ENCODE results near the gene S100B. TPM values are rescaled to one million over a fixed set of nuclear protein-coding genes. Genes with fewer than 3 reads are reported as not detected.

The S100B gene
- total and polyA plus RNA-seq, 2 of the 13 experiments (the other 11 are each of a cell fraction or from before 2014, with no cell fraction given): not detected

DNA sequence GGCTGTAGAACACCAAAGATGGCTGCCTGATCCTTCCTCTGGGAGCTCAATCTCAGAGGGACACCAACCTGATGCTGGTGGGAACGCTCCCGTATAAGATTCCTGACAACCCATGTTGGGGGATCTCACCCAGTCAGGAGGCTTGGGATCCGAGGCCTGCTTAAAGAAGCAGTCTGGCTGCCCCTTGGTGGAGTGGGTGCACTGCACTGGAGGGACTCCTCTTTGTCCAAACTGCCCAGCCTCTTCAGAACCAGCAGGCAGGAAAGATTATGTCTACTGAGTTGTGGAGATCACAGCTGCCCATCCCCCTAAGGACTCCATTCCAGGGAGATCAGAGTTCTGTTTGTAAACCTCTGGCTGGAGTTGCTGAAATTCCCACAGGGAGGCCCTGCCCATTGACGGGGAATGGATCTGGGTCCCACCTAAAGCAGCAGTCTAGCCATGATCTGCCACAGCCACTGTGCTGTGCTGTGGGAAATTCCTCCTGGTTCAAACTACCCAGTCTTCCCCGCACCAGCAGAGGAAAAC, 23.0 kb downstream of the S100B start (continued):
- no peak for TF ChIP-seq NFYB (CRISPR knock-in tag; IDR thresholded peaks at IDR 0.05)
- no peak for TF ChIP-seq SMAD9 (CRISPR knock-in tag; IDR thresholded peaks at IDR 0.05)
- TF ChIP-seq ZSCAN9 (CRISPR knock-in tag; IDR thresholded peaks at IDR 0.05; ENCODE audit: borderline replicate concordance): no peak
- no peak for TF ChIP-seq ZNF616 (CRISPR knock-in tag; IDR thresholded peaks at IDR 0.05; ENCODE audit: low read depth)
- TF ChIP-seq, protein P1, sequence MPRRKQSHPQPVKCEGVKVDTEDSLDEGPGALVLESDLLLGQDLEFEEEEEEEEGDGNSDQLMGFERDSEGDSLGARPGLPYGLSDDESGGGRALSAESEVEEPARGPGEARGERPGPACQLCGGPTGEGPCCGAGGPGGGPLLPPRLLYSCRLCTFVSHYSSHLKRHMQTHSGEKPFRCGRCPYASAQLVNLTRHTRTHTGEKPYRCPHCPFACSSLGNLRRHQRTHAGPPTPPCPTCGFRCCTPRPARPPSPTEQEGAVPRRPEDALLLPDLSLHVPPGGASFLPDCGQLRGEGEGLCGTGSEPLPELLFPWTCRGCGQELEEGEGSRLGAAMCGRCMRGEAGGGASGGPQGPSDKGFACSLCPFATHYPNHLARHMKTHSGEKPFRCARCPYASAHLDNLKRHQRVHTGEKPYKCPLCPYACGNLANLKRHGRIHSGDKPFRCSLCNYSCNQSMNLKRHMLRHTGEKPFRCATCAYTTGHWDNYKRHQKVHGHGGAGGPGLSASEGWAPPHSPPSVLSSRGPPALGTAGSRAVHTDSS (CRISPR knock-in tag; conservative IDR thresholded peaks at IDR 0.05): no peak
- 0 out of 2 replicates have a peak, but pooled peaks have one; percentile 22 for TF ChIP-seq MTA1 (CRISPR knock-in tag; IDR thresholded peaks at IDR 0.05; ENCODE audit: borderline replicate concordance)
- TF ChIP-seq ZNF34 (CRISPR knock-in tag; IDR thresholded peaks at IDR 0.05; ENCODE audit: borderline replicate concordance): no peak
- TF ChIP-seq NR2C2 (CRISPR knock-in tag; IDR thresholded peaks at IDR 0.05; ENCODE audit: borderline replicate concordance): no peak
- TF ChIP-seq, protein P2, sequence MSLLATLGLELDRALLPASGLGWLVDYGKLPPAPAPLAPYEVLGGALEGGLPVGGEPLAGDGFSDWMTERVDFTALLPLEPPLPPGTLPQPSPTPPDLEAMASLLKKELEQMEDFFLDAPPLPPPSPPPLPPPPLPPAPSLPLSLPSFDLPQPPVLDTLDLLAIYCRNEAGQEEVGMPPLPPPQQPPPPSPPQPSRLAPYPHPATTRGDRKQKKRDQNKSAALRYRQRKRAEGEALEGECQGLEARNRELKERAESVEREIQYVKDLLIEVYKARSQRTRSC (CRISPR knock-in tag; IDR thresholded peaks at IDR 0.05; ENCODE audit: low read depth): no peak
- TF ChIP-seq ZBTB3 (CRISPR knock-in tag; IDR thresholded peaks at IDR 0.05; ENCODE audit: borderline replicate concordance, low read depth): no peak
- no peak for TF ChIP-seq HNRNPK (IDR thresholded peaks at IDR 0.05; ENCODE audit: low read depth, low read length, poor library complexity, severe bottlenecking)
- no peak for TF ChIP-seq RBAK (CRISPR knock-in tag; IDR thresholded peaks at IDR 0.05)
- TF ChIP-seq YY1 (IDR thresholded peaks at IDR 0.05; ENCODE audit: insufficient read depth, insufficient replicate concordance, low read depth, low read length): peak; percentile 51
- TF ChIP-seq, protein P3, sequence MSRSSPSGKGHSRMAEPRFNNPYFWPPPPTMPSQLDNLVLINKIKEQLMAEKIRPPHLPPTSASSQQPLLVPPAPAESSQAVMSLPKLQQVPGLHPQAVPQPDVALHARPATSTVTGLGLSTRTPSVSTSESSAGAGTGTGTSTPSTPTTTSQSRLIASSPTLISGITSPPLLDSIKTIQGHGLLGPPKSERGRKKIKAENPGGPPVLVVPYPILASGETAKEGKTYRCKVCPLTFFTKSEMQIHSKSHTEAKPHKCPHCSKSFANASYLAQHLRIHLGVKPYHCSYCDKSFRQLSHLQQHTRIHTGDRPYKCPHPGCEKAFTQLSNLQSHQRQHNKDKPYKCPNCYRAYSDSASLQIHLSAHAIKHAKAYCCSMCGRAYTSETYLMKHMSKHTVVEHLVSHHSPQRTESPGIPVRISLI (CRISPR knock-in tag; IDR thresholded peaks at IDR 0.05; ENCODE audit: borderline replicate concordance): no peak
- TF ChIP-seq, protein P4, sequence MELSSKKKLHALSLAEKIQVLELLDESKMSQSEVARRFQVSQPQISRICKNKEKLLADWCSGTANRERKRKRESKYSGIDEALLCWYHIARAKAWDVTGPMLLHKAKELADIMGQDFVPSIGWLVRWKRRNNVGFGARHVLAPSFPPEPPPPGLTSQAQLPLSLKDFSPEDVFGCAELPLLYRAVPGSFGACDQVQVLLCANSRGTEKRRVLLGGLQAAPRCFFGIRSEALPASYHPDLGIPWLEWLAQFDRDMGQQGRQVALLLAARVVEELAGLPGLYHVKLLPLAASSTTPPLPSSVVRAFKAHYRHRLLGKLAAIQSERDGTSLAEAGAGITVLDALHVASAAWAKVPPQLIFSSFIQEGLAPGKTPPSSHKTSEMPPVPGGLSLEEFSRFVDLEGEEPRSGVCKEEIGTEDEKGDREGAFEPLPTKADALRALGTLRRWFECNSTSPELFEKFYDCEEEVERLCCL (CRISPR knock-in tag; IDR thresholded peaks at IDR 0.05; ENCODE audit: borderline replicate concordance): no peak
- no peak for TF ChIP-seq POLR2G (IDR thresholded peaks at IDR 0.05; ENCODE audit: low read depth, low read length)
- TF ChIP-seq ZNF891 (CRISPR knock-in tag; IDR thresholded peaks at IDR 0.05): no peak
- TF ChIP-seq RFX3 (CRISPR knock-in tag; IDR thresholded peaks at IDR 0.05): no peak
- TF ChIP-seq MED1 (CRISPR knock-in tag; IDR thresholded peaks at IDR 0.05): 0 out of 2 replicates have a peak, but pooled peaks have one; percentile 33
- peak; percentile 45 for TF ChIP-seq HNF4G (IDR thresholded peaks at IDR 0.05; ENCODE audit: borderline replicate concordance, low read depth, low read length)
- TF ChIP-seq HNF4G (CRISPR knock-in tag; IDR thresholded peaks at IDR 0.05; ENCODE audit: borderline replicate concordance, low read depth): no peak
- no peak for TF ChIP-seq HOXA9 (CRISPR knock-in tag; IDR thresholded peaks at IDR 0.05; ENCODE audit: borderline replicate concordance)
- TF ChIP-seq POLR2AphosphoS2 (IDR thresholded peaks at IDR 0.05; ENCODE audit: low read depth, low read length): no peak
- TF ChIP-seq, protein P5, sequence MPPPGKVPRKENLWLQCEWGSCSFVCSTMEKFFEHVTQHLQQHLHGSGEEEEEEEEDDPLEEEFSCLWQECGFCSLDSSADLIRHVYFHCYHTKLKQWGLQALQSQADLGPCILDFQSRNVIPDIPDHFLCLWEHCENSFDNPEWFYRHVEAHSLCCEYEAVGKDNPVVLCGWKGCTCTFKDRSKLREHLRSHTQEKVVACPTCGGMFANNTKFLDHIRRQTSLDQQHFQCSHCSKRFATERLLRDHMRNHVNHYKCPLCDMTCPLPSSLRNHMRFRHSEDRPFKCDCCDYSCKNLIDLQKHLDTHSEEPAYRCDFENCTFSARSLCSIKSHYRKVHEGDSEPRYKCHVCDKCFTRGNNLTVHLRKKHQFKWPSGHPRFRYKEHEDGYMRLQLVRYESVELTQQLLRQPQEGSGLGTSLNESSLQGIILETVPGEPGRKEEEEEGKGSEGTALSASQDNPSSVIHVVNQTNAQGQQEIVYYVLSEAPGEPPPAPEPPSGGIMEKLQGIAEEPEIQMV (CRISPR knock-in tag; IDR thresholded peaks at IDR 0.05; ENCODE audit: low read depth): no peak
- no peak for TF ChIP-seq KDM5A (IDR thresholded peaks at IDR 0.05; ENCODE audit: borderline replicate concordance, low read length)

Measured in HepG2 (cell line).